Astrocyte of the spinal cord (primary cell): ENCODE data around the gene SLC4A3.

Experiments
- DNase-seq: peaks from one replicate; pipeline ENCODE4 v3.0.0; 2011; ENCODE audit warnings: low read depth, low spot score
- H3K4me3 ChIP-seq: 2 replicates; pipeline ENCODE4 v1.5.1; 2011; ENCODE audit warnings: low read depth, mild to moderate bottlenecking, low read length, moderate library complexity
- CTCF ChIP-seq: IDR thresholded peaks from 2 replicates; pipeline ENCODE4 v1.5.1; 2012; ENCODE audit warnings: low read depth, mild to moderate bottlenecking, low read length, inconsistent platforms
- in situ Hi-C: cut with HindIII; loops from 2 replicates; pipeline ENCODE4 v1.10.0; 2017; ENCODE audit warnings: low sequenced_read_pairs

SLC4A3 gene

GRCh38 chr2:219641390-219642068, 14.1 kb downstream of the SLC4A3 start:
- in situ Hi-C loops, result no loop called here
- no peak for DNase-seq
- TF ChIP-seq CTCF, result no peak
- no peak overlapping the region for H3K4me3 ChIP-seq

GRCh38 chr2:219642069-219642454, 14.6 kb downstream of the SLC4A3 start:
- DNase-seq, result no peak
- TF ChIP-seq CTCF, result no peak
- in situ Hi-C loops, result no loop called here
- no peak overlapping the region for H3K4me3 ChIP-seq

GRCh38 chr2:219642465-219643083, 15.1 kb downstream of the SLC4A3 start:
- DNase-seq, result peak; percentile 93
- H3K4me3 ChIP-seq, result no peak overlapping the region
- peak; percentile 100 for TF ChIP-seq CTCF
- in situ Hi-C loops, result no loop called here

- in situ Hi-C loops, result no loop called here
- no peak for DNase-seq
- no peak for TF ChIP-seq CTCF
- no peak overlapping the region for H3K4me3 ChIP-seq
These were observed 15.6 kb downstream of the SLC4A3 start for GRCh38 chr2:219643084-219643473.

- no peak overlapping the region for H3K4me3 ChIP-seq
- TF ChIP-seq CTCF, result no peak
- in situ Hi-C loops, result no loop called here
- no peak for DNase-seq
These were observed 16.5 kb downstream of the SLC4A3 start for GRCh38 chr2:219643788-219644398.

- no peak overlapping the region for H3K4me3 ChIP-seq
- no peak for DNase-seq
- in situ Hi-C loops, result no loop called here
- TF ChIP-seq CTCF, result no peak
These were observed 17.5 kb downstream of the SLC4A3 start for GRCh38 chr2:219644801-219645480.
